Duodenal mucosa (tissue), 2 donors: Measurements from ENCODE around the gene FAM219A.
"Not testable (repeated sequence)": the region's sequence is repeated elsewhere in the genome, so short reads cannot be mapped to it uniquely, and the experiment has no call there.

Experiments used
- H3K27ac ChIP-seq: one replicate; pipeline ENCODE4 v1.7.0; 2013; ENCODE audit warnings: low read depth, low read length
- H3K27me3 ChIP-seq, 2 donors: one replicate each; pipeline ENCODE4 v1.7.0; 2013; ENCODE audit warnings: low read length in 2 of 2, control low read depth in 1 of 2; ENCODE audit not compliant: insufficient read depth in 2 of 2, control insufficient read depth in 1 of 2
- H3K36me3 ChIP-seq, 2 donors: one replicate each; pipeline ENCODE4 v1.7.0; 2013; ENCODE audit warnings: low read length in 2 of 2, control low read depth in 1 of 2; ENCODE audit not compliant: insufficient read depth in 2 of 2, control insufficient read depth in 1 of 2
- H3K4me1 ChIP-seq, 2 donors: one replicate each; pipeline ENCODE4 v1.7.0; 2013; ENCODE audit warnings: low read length in 2 of 2, control low read depth in 1 of 2; ENCODE audit not compliant: insufficient read depth in 2 of 2, control insufficient read depth in 1 of 2
- H3K4me3 ChIP-seq, 2 donors: one replicate each; pipeline ENCODE4 v1.7.0; 2013; ENCODE audit warnings: low read length in 2 of 2, low read depth in 1 of 2
- H3K9ac ChIP-seq, 2 donors: one replicate each; pipeline ENCODE4 v1.7.0; 2013; ENCODE audit warnings: low read length in 2 of 2, low read depth in 1 of 2
- H3K9me3 ChIP-seq, 2 donors: one replicate each; pipeline ENCODE4 v1.7.0; 2013; ENCODE audit warnings: low read length in 2 of 2, control low read depth in 1 of 2; ENCODE audit not compliant: control insufficient read depth in 1 of 2

The FAM219A gene

GRCh38 chr9:34486572-34486971, 28.2 kb upstream of the FAM219A start:
- no peaks in the 10 kb centered on the region for H3K4me1 ChIP-seq
- H3K27ac ChIP-seq, result no peak overlapping the region
- H3K4me3 ChIP-seq, result no peak overlapping the region
- peaks cover 4% of the 10 kb centered on the region in 2 donors for H3K27me3 ChIP-seq
- H3K9ac ChIP-seq, result no peak overlapping the region
- no peaks in the 10 kb centered on the region for H3K36me3 ChIP-seq
- no peaks in the 10 kb centered on the region for H3K9me3 ChIP-seq

GRCh38 chr9:34485822-34486221, 27.5 kb upstream of the FAM219A start:
- H3K4me1 ChIP-seq, result no peaks in the 10 kb centered on the region
- no peak overlapping the region for H3K27ac ChIP-seq
- H3K36me3 ChIP-seq, result no peaks in the 10 kb centered on the region
- no peaks in the 10 kb centered on the region for H3K9me3 ChIP-seq
- no peak overlapping the region for H3K4me3 ChIP-seq
- no peak overlapping the region for H3K9ac ChIP-seq
- peaks cover 4% of the 10 kb centered on the region in 2 donors for H3K27me3 ChIP-seq

GRCh38 chr9:34484678-34485077, 26.3 kb upstream of the FAM219A start:
- Histone ChIP-seq H3K27ac (no peak overlapping the region), H3K36me3 (no peaks in the 10 kb centered on the region), H3K4me3 (no peak overlapping the region), H3K4me1 (no peaks in the 10 kb centered on the region), H3K27me3 (peaks cover 0 to 4% of the 10 kb centered on the region in 2 donors), H3K9me3 (no peaks in the 10 kb centered on the region), H3K9ac (no peak overlapping the region)

- not testable (repeated sequence) for H3K4me3 ChIP-seq, H3K36me3 ChIP-seq, H3K4me1 ChIP-seq, H3K9ac ChIP-seq, H3K9me3 ChIP-seq, H3K27ac ChIP-seq, H3K27me3 ChIP-seq
Measured at GRCh38 chr9:34482746-34483145, 24.4 kb upstream of the FAM219A start.

GRCh38 chr9:34481620-34482019, 23.2 kb upstream of the FAM219A start:
- not testable (repeated sequence) for H3K36me3 ChIP-seq, H3K9ac ChIP-seq, H3K27ac ChIP-seq, H3K27me3 ChIP-seq, H3K4me1 ChIP-seq, H3K4me3 ChIP-seq, H3K9me3 ChIP-seq

- H3K36me3 ChIP-seq, result no peaks in the 10 kb centered on the region
- no peaks in the 10 kb centered on the region for H3K9me3 ChIP-seq
- no peak overlapping the region for H3K27ac ChIP-seq
- no peak overlapping the region for H3K9ac ChIP-seq
- H3K4me1 ChIP-seq, result no peaks in the 10 kb centered on the region
- H3K4me3 ChIP-seq, result no peak overlapping the region
- no peaks in the 10 kb centered on the region for H3K27me3 ChIP-seq
Measured at GRCh38 chr9:34479431-34479866, 21.1 kb upstream of the FAM219A start.

GRCh38 chr9:34477541-34477940, 19.2 kb upstream of the FAM219A start:
- Histone ChIP-seq H3K27me3 (no peaks in the 10 kb centered on the region), H3K9me3 (no peaks in the 10 kb centered on the region), H3K36me3 (no peaks in the 10 kb centered on the region), H3K4me1 (no peaks in the 10 kb centered on the region), H3K4me3 (no peak overlapping the region), H3K27ac (no peak overlapping the region), H3K9ac (no peak overlapping the region)

- no peaks in the 10 kb centered on the region for H3K9me3 ChIP-seq
- H3K4me1 ChIP-seq, result no peaks in the 10 kb centered on the region
- no peak overlapping the region for H3K9ac ChIP-seq
- H3K36me3 ChIP-seq, result no peaks in the 10 kb centered on the region
- no peaks in the 10 kb centered on the region for H3K27me3 ChIP-seq
- no peak overlapping the region for H3K27ac ChIP-seq
- no peak overlapping the region for H3K4me3 ChIP-seq
Measured at GRCh38 chr9:34475097-34475496, 16.7 kb upstream of the FAM219A start.

GRCh38 chr9:34465468-34465867, 7.1 kb upstream of the FAM219A start:
- H3K9ac ChIP-seq, result no peak overlapping the region
- H3K27ac ChIP-seq, result no peak overlapping the region
- H3K9me3 ChIP-seq, result no peaks in the 10 kb centered on the region
- peaks cover 9 to 19% of the 10 kb centered on the region in 2 donors for H3K27me3 ChIP-seq
- no peak overlapping the region for H3K4me3 ChIP-seq
- H3K36me3 ChIP-seq, result no peaks in the 10 kb centered on the region
- H3K4me1 ChIP-seq, result no peaks in the 10 kb centered on the region

- peaks cover 12 to 19% of the 10 kb centered on the region in 2 donors for H3K27me3 ChIP-seq
- no peak overlapping the region for H3K4me3 ChIP-seq
- H3K9ac ChIP-seq, result no peak overlapping the region
- no peaks in the 10 kb centered on the region for H3K36me3 ChIP-seq
- H3K27ac ChIP-seq, result no peak overlapping the region
- no peaks in the 10 kb centered on the region for H3K4me1 ChIP-seq
- no peaks in the 10 kb centered on the region for H3K9me3 ChIP-seq
Measured at GRCh38 chr9:34464571-34464970, 6.2 kb upstream of the FAM219A start.

GRCh38 chr9:34463901-34464232, 5.5 kb upstream of the FAM219A start:
- Histone ChIP-seq H3K27ac (no peak overlapping the region), H3K36me3 (no peaks in the 10 kb centered on the region), H3K27me3 (peaks cover 13 to 19% of the 10 kb centered on the region in 2 donors), H3K4me3 (no peak overlapping the region), H3K4me1 (peaks cover 0 to 2% of the 10 kb centered on the region in 2 donors), H3K9me3 (no peaks in the 10 kb centered on the region), H3K9ac (no peak overlapping the region)
